PC-3 (cell line): ENCODE data around the gene EYS.

Experiments used
- CTCF ChIP-seq: fragments of 300-600 bp; sonication (generic); conservative IDR thresholded peaks from 2 replicates; pipeline ENCODE4 v1.5.1; 2017; ENCODE audit warnings: antibody characterized with exemption, low read depth, mild to moderate bottlenecking, low read length
- EZH2 ChIP-seq: fragments of 300-600 bp; sonication (generic); IDR thresholded peaks from one replicate; pipeline ENCODE4 v1.6.1; 2017; ENCODE audit warnings: antibody characterized with exemption, mild to moderate bottlenecking, low read length; ENCODE audit not compliant: unreplicated experiment

GRCh38 chr6:64175296-64175695 is 1531.7 kb downstream of the EYS start:
- TF ChIP-seq CTCF = no peak
- no peak for TF ChIP-seq EZH2
